K562 (cell line): Measurements from ENCODE around the gene E2F2. TPM values are rescaled to one million over a fixed set of nuclear protein-coding genes. Genes with fewer than 3 reads are reported as not detected.

Experiments
- ETS2 ChIP-seq: IDR thresholded peaks from 2 replicates; pipeline ENCODE4 v1.6.1; 2016; ENCODE audit warnings: borderline replicate concordance, missing genetic modification characterization, mild to moderate bottlenecking, moderate library complexity, missing compliant biosample characterization; ENCODE audit not compliant: poor library complexity, severe bottlenecking
- FOXK1 ChIP-seq: sonication (generic); formaldehyde crosslinking; IDR thresholded peaks from 2 replicates; pipeline ENCODE4 v1.8.0; 2022; ENCODE audit warnings: missing genetic modification reagents, mild to moderate bottlenecking, borderline replicate concordance
- GATAD2A ChIP-seq: fragments of 450-650 bp; IDR thresholded peaks from 2 replicates; pipeline ENCODE4 v1.6.1; 2017
- HCFC1 ChIP-seq: IDR thresholded peaks from 2 replicates; pipeline ENCODE4 v1.6.1; 2012; ENCODE audit warnings: low read depth, low read length, improper control_type of control experiment
- HDAC2 ChIP-seq: fragments of 450-650 bp; IDR thresholded peaks from 2 replicates; pipeline ENCODE4 v1.6.1; 2016; ENCODE audit warnings: mild to moderate bottlenecking
- KLF13 ChIP-seq: fragments of 450-650 bp; IDR thresholded peaks from 2 replicates; pipeline ENCODE4 v1.6.1; 2016; ENCODE audit warnings: missing genetic modification characterization, low read depth, mild to moderate bottlenecking, missing compliant biosample characterization, moderate library complexity, borderline replicate concordance
- MAFG ChIP-seq: fragments of 450-650 bp; conservative IDR thresholded peaks from 2 replicates; pipeline ENCODE4 v1.6.1; 2016; ENCODE audit warnings: missing genetic modification characterization, missing compliant biosample characterization
- MTA3 ChIP-seq: fragments of 450-650 bp; formaldehyde crosslinking; IDR thresholded peaks from 2 replicates; pipeline ENCODE4 v1.6.1; 2017; ENCODE audit warnings: mild to moderate bottlenecking, borderline replicate concordance
- NONO ChIP-seq, 2 experiments: fragments of 200-400 bp in 1 of 2; fragments of 450-650 bp in 1 of 2; formaldehyde crosslinking in 1 of 2; IDR thresholded peaks; 2 replicates each; pipeline ENCODE4 v1.6.1; 2017; ENCODE audit warnings: low read depth in 2 of 2, mild to moderate bottlenecking in 2 of 2, moderate library complexity in 2 of 2, low read length in 1 of 2
- PHF21A ChIP-seq: fragments of 450-650 bp; IDR thresholded peaks from 2 replicates; pipeline ENCODE4 v1.6.1; 2017; ENCODE audit warnings: low read depth, borderline replicate concordance
- PYGO2 ChIP-seq: fragments of 450-650 bp; IDR thresholded peaks from 2 replicates; pipeline ENCODE4 v1.6.1; 2016; ENCODE audit warnings: mild to moderate bottlenecking, missing genetic modification characterization, moderate library complexity, missing compliant biosample characterization
- RAD51 ChIP-seq: fragments of 450-650 bp; IDR thresholded peaks from 2 replicates; pipeline ENCODE4 v1.7.1; 2016; ENCODE audit warnings: low read depth, mild to moderate bottlenecking, borderline replicate concordance
- RBBP5 ChIP-seq: fragments of 200-600 bp; sonication (generic); IDR thresholded peaks from 2 replicates; pipeline ENCODE4 v1.6.1; 2012; ENCODE audit warnings: borderline replicate concordance, mild to moderate bottlenecking, low read length, control low read depth, inconsistent platforms; ENCODE audit not compliant: insufficient read depth, poor library complexity, severe bottlenecking
- RFX5 ChIP-seq: IDR thresholded peaks from 2 replicates; pipeline ENCODE4 v1.6.1; 2011; ENCODE audit warnings: low read depth, mild to moderate bottlenecking, improper control_type of control experiment, low read length
- SMAD1 ChIP-seq: fragments of 150-350 bp; IDR thresholded peaks from 2 replicates; pipeline ENCODE4 v1.6.1; 2014; ENCODE audit warnings: low read length, low read depth; ENCODE audit not compliant: partially characterized antibody
- YBX1 ChIP-seq: fragments of 450-650 bp; IDR thresholded peaks from 2 replicates; pipeline ENCODE4 v1.7.1; 2016; ENCODE audit warnings: mild to moderate bottlenecking
- ZEB2 ChIP-seq: fragments of 450-650 bp; IDR thresholded peaks from 2 replicates; pipeline ENCODE4 v1.6.1; 2016
- ZKSCAN1 ChIP-seq: fragments of 150-350 bp; IDR thresholded peaks from 2 replicates; pipeline ENCODE4 v1.6.1; 2016; ENCODE audit warnings: low read depth, low read length
- ZNF146 ChIP-seq: IDR thresholded peaks from one replicate; pipeline ENCODE4 v1.6.1; 2018; ENCODE audit warnings: missing compliant biosample characterization; ENCODE audit not compliant: unreplicated experiment
- ZNF57 ChIP-seq: fragments of 450-650 bp; formaldehyde crosslinking; IDR thresholded peaks from 2 replicates; pipeline ENCODE4 v1.4.0; 2020; ENCODE audit warnings: mild to moderate bottlenecking, moderate library complexity
- ZNF75A ChIP-seq: fragments of 450-650 bp; formaldehyde crosslinking; IDR thresholded peaks from 2 replicates; pipeline ENCODE4 v1.4.0; 2020; ENCODE audit warnings: mild to moderate bottlenecking
- polyA plus RNA-seq, 8 experiments: library from polyadenylated mRNA; depleted of rRNA in 4 of 8; stranded (reverse) in 5 of 8; unstranded in 3 of 8; fragments of >200 nt; fragmentation: Nextera tagmentation in 2 of 8; fragmentation: Illumina TruSeq in 1 of 8; extraction: Ambion mirVana in 2 of 8; extraction: Trizol in 1 of 8; gene quantifications; 2 replicates each; pipeline versions ENCODE4 v1.2.1 to v1.2.3, GENCODE V29; 2011 to 2014; ENCODE audit warnings: inconsistent platforms in 1 of 8, missing spikeins in 1 of 8
- total RNA-seq, 7 experiments: library from RNA; depleted of rRNA in 6 of 7; stranded (reverse); fragments of >200 nt in 6 of 7; fragmentation: Illumina TruSeq in 2 of 7; extraction: Trizol in 2 of 7; gene quantifications; 2 replicates each; pipeline versions ENCODE4 v1.2.1 to v1.2.3, GENCODE V29; 2011 to 2021; ENCODE audit warnings: low replicate concordance in 1 of 7
- TF ChIP-seq, protein P1 (sequence below): sonication (generic); formaldehyde crosslinking; IDR thresholded peaks from 2 replicates; pipeline ENCODE4 v1.8.1; 2023; ENCODE audit warnings: mild to moderate bottlenecking, missing genetic modification reagents, moderate library complexity
- TF ChIP-seq, protein P2 (sequence below): sonication (generic); formaldehyde crosslinking; IDR thresholded peaks from 2 replicates; pipeline ENCODE4 v1.8.1; 2023; ENCODE audit warnings: mild to moderate bottlenecking, missing genetic modification reagents
- TF ChIP-seq, protein P3 (sequence below): fragments of 250-450 bp; sonication (Bioruptor Pico); IDR thresholded peaks from 2 replicates; pipeline ENCODE4 v1.6.1; 2021; ENCODE audit warnings: mild to moderate bottlenecking

Gene E2F2
- total and polyA plus RNA-seq, 9 of the 15 experiments (the other 6 are each of a cell fraction or from before 2014, with no cell fraction given) = 3.1 to 25.3 (median 11.4) TPM

DNA sequence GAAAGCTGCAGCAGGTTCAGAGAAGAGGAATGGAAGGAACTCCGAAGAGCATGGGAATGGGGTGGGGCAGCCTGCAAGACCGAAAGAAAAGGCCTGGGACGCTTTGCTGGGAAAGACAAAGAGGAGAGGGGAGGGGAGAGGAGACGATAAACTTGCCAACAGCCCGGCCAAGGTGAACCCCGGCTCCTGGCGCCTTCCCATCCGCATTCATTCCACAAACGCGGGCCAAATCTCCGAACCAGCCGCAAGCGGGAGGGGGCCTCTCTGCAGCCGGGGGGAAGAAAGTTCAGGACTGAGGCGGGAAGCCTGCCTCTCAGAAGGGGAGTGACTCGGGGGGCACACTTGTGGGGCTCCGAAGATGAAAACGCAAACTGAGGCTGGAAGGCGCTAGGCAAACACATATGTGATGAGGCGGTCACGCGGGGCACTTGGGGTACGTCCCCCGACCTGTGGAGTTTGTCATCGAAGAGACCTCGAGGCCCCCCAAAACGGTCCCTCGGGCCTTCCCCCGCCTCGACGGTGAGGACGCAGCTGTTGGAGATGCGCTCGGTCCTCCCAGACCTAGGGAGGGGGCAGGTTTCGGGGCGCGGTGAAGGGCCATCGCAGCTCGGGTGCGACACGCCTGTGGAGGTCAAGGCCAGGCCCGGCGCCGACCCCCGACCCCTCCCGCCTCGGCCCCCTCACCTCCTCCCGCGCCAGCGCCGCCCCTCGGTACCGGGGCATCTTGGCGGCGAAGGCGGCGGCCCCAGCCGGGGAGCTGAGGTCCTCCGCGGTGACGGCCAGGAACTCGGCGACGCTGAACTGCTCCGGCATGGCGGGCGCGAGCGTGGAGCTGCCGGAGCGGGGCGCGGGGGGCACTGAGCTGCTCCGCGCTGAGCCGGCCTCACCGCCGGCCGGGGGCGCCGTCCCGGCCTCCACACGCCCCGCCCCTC, 47.4 kb downstream of the E2F2 start, which contains the start of gene ASAP3 (continued):
- TF ChIP-seq MTA3 = 0 out of 2 replicates have a peak, but pooled peaks have one; percentile 5
- TF ChIP-seq ZKSCAN1 = no peak
- TF ChIP-seq KLF13 (tag) = no peak
- TF ChIP-seq ETS2 (tag) = no peak
- TF ChIP-seq, protein P1, sequence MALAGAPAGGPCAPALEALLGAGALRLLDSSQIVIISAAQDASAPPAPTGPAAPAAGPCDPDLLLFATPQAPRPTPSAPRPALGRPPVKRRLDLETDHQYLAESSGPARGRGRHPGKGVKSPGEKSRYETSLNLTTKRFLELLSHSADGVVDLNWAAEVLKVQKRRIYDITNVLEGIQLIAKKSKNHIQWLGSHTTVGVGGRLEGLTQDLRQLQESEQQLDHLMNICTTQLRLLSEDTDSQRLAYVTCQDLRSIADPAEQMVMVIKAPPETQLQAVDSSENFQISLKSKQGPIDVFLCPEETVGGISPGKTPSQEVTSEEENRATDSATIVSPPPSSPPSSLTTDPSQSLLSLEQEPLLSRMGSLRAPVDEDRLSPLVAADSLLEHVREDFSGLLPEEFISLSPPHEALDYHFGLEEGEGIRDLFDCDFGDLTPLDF (CRISPR knock-in tag) = 0 out of 2 replicates have a peak, but pooled peaks have one; percentile 32
- no peak for TF ChIP-seq ZNF75A (CRISPR knock-in tag)
- TF ChIP-seq, protein P2, sequence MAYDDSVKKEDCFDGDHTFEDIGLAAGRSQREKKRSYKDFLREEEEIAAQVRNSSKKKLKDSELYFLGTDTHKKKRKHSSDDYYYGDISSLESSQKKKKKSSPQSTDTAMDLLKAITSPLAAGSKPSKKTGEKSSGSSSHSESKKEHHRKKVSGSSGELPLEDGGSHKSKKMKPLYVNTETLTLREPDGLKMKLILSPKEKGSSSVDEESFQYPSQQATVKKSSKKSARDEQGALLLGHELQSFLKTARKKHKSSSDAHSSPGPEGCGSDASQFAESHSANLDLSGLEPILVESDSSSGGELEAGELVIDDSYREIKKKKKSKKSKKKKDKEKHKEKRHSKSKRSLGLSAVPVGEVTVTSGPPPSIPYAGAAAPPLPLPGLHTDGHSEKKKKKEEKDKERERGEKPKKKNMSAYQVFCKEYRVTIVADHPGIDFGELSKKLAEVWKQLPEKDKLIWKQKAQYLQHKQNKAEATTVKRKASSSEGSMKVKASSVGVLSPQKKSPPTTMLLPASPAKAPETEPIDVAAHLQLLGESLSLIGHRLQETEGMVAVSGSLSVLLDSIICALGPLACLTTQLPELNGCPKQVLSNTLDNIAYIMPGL (CRISPR knock-in tag) = peak; percentile 37; the same call in 1 of the 2 replicates
- TF ChIP-seq ZNF57 (CRISPR knock-in tag) = no peak
- TF ChIP-seq GATAD2A = no peak
- no peak for TF ChIP-seq PYGO2 (tag)
- no peak for TF ChIP-seq RFX5
- TF ChIP-seq, protein P3, sequence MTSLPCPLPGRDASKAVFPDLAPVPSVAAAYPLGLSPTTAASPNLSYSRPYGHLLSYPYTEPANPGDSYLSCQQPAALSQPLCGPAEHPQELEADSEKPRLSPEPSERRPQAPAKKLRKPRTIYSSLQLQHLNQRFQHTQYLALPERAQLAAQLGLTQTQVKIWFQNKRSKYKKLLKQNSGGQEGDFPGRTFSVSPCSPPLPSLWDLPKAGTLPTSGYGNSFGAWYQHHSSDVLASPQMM (CRISPR knock-in tag) = no peak
- no peak for TF ChIP-seq SMAD1
- 0 out of 2 replicates have a peak, but pooled peaks have one; percentile 43 for TF ChIP-seq FOXK1 (CRISPR knock-in tag)
- peak; percentile 34 to 55; a peak in 3 of 4 replicates for TF ChIP-seq NONO (IDR thresholded peaks at IDR 0.05; ENCODE audit: low read depth in 2 of 2, low read length in 1 of 2)
- TF ChIP-seq RAD51 = no peak
- no peak for TF ChIP-seq YBX1
- TF ChIP-seq MAFG (tag) = no peak
- peak; percentile 52 for TF ChIP-seq RBBP5
- TF ChIP-seq ZNF146 = no peak
- TF ChIP-seq HCFC1 = 0 out of 2 replicates have a peak, but pooled peaks have one; percentile 8
- 0 out of 2 replicates have a peak, but pooled peaks have one; percentile 43 for TF ChIP-seq HDAC2
- TF ChIP-seq ZEB2 = no peak
- TF ChIP-seq PHF21A = no peak
